Measurements from ENCODE around the gene SLC25A34.

Gene SLC25A34

GRCh38 chr1:15733218-15733725 lies 2.8 kb upstream of the SLC25A34 start:
- H3K36me3 ChIP-seq (ENCODE audit: insufficient read depth, low read length), result no peaks in the 10 kb centered on the region
- no peaks in the 10 kb centered on the region for H3K9me3 ChIP-seq (ENCODE audit: control insufficient read depth, insufficient read depth, low read length)
- H3K9ac ChIP-seq (ENCODE audit: low read depth, low read length), result no peak overlapping the region
- H3K4me1 ChIP-seq (ENCODE audit: insufficient read depth, low read length), result no peaks in the 10 kb centered on the region; the same call in 1 of the 2 replicates

GRCh38 chr1:15733726-15734226 lies 2.3 kb upstream of the SLC25A34 start:
- no peaks in the 10 kb centered on the region for H3K9me3 ChIP-seq (ENCODE audit: control insufficient read depth, insufficient read depth, low read length)
- H3K9ac ChIP-seq (ENCODE audit: low read depth, low read length), result no peak overlapping the region
- no peaks in the 10 kb centered on the region for H3K36me3 ChIP-seq (ENCODE audit: insufficient read depth, low read length)
- no peaks in the 10 kb centered on the region; the same call in 1 of the 2 replicates for H3K4me1 ChIP-seq (ENCODE audit: insufficient read depth, low read length)

GRCh38 chr1:15734296-15734695 lies 1.8 kb upstream of the SLC25A34 start:
- Histone ChIP-seq H3K4me1 (ENCODE audit: insufficient read depth, low read length) (no peaks in the 10 kb centered on the region; the same call in 1 of the 2 replicates), H3K9ac (ENCODE audit: low read depth, low read length) (no peak overlapping the region), H3K36me3 (ENCODE audit: insufficient read depth, low read length) (no peaks in the 10 kb centered on the region), H3K9me3 (ENCODE audit: control insufficient read depth, insufficient read depth, low read length) (no peaks in the 10 kb centered on the region)

- Histone ChIP-seq H3K9ac (ENCODE audit: low read depth, low read length) (no peak overlapping the region), H3K9me3 (ENCODE audit: control insufficient read depth, insufficient read depth, low read length) (no peaks in the 10 kb centered on the region), H3K36me3 (ENCODE audit: insufficient read depth, low read length) (no peaks in the 10 kb centered on the region), H3K4me1 (ENCODE audit: insufficient read depth, low read length) (no peaks in the 10 kb centered on the region; the same call in 1 of the 2 replicates)
Observed at GRCh38 chr1:15734901-15735300, 1.2 kb upstream of the SLC25A34 start.

- no peaks in the 10 kb centered on the region for H3K36me3 ChIP-seq (ENCODE audit: insufficient read depth, low read length)
- no peaks in the 10 kb centered on the region; the same call in 1 of the 2 replicates for H3K4me1 ChIP-seq (ENCODE audit: insufficient read depth, low read length)
- no peaks in the 10 kb centered on the region for H3K9me3 ChIP-seq (ENCODE audit: control insufficient read depth, insufficient read depth, low read length)
- H3K9ac ChIP-seq (ENCODE audit: low read depth, low read length), result no peak overlapping the region
Observed at GRCh38 chr1:15735304-15736037, 587 bp upstream of the SLC25A34 start.

GRCh38 chr1:15736892-15737261 lies 819 bp downstream of the SLC25A34 start:
- H3K9me3 ChIP-seq (ENCODE audit: control insufficient read depth, insufficient read depth, low read length), result no peaks in the 10 kb centered on the region
- no peak overlapping the region for H3K9ac ChIP-seq (ENCODE audit: low read depth, low read length)
- no peaks in the 10 kb centered on the region for H3K36me3 ChIP-seq (ENCODE audit: insufficient read depth, low read length)
- H3K4me1 ChIP-seq (ENCODE audit: insufficient read depth, low read length), result peaks cover 3% of the 10 kb centered on the region; the same call in 1 of the 2 replicates

- Histone ChIP-seq H3K9ac (ENCODE audit: low read depth, low read length) (no peak overlapping the region), H3K36me3 (ENCODE audit: insufficient read depth, low read length) (no peaks in the 10 kb centered on the region), H3K4me1 (ENCODE audit: insufficient read depth, low read length) (peaks cover 3% of the 10 kb centered on the region; the same call in 1 of the 2 replicates), H3K9me3 (ENCODE audit: control insufficient read depth, insufficient read depth, low read length) (no peaks in the 10 kb centered on the region)
Observed at GRCh38 chr1:15737324-15738319, 1.6 kb downstream of the SLC25A34 start.

GRCh38 chr1:15738416-15739113 lies 2.5 kb downstream of the SLC25A34 start:
- H3K36me3 ChIP-seq (ENCODE audit: insufficient read depth, low read length), result no peaks in the 10 kb centered on the region
- H3K9ac ChIP-seq (ENCODE audit: low read depth, low read length), result no peak overlapping the region
- H3K4me1 ChIP-seq (ENCODE audit: insufficient read depth, low read length), result peaks cover 3% of the 10 kb centered on the region; the same call in 1 of the 2 replicates
- H3K9me3 ChIP-seq (ENCODE audit: control insufficient read depth, insufficient read depth, low read length), result no peaks in the 10 kb centered on the region

GRCh38 chr1:15739259-15739658 lies 3.2 kb downstream of the SLC25A34 start:
- Histone ChIP-seq H3K9me3 (ENCODE audit: control insufficient read depth, insufficient read depth, low read length) (no peaks in the 10 kb centered on the region), H3K36me3 (ENCODE audit: insufficient read depth, low read length) (no peaks in the 10 kb centered on the region), H3K9ac (ENCODE audit: low read depth, low read length) (no peak overlapping the region), H3K4me1 (ENCODE audit: insufficient read depth, low read length) (peaks cover 3% of the 10 kb centered on the region; the same call in 1 of the 2 replicates)

GRCh38 chr1:15739745-15740144 lies 3.7 kb downstream of the SLC25A34 start:
- no peaks in the 10 kb centered on the region for H3K9me3 ChIP-seq (ENCODE audit: control insufficient read depth, insufficient read depth, low read length)
- H3K4me1 ChIP-seq (ENCODE audit: insufficient read depth, low read length), result peaks cover 3% of the 10 kb centered on the region; the same call in 1 of the 2 replicates
- H3K9ac ChIP-seq (ENCODE audit: low read depth, low read length), result no peak overlapping the region
- no peaks in the 10 kb centered on the region for H3K36me3 ChIP-seq (ENCODE audit: insufficient read depth, low read length)

- H3K4me1 ChIP-seq (ENCODE audit: insufficient read depth, low read length), result peaks cover 3% of the 10 kb centered on the region; the same call in 1 of the 2 replicates
- no peaks in the 10 kb centered on the region for H3K9me3 ChIP-seq (ENCODE audit: control insufficient read depth, insufficient read depth, low read length)
- H3K36me3 ChIP-seq (ENCODE audit: insufficient read depth, low read length), result no peaks in the 10 kb centered on the region
- no peak overlapping the region for H3K9ac ChIP-seq (ENCODE audit: low read depth, low read length)
Observed at GRCh38 chr1:15740924-15741850, 5.1 kb downstream of the SLC25A34 start.

- no peaks in the 10 kb centered on the region for H3K36me3 ChIP-seq (ENCODE audit: insufficient read depth, low read length)
- H3K4me1 ChIP-seq (ENCODE audit: insufficient read depth, low read length), result peaks cover 3% of the 10 kb centered on the region; the same call in 1 of the 2 replicates
- H3K9me3 ChIP-seq (ENCODE audit: control insufficient read depth, insufficient read depth, low read length), result no peaks in the 10 kb centered on the region
- H3K9ac ChIP-seq (ENCODE audit: low read depth, low read length), result peak within 1 kb of the TSS; percentile 38; the same call in 1 of the 2 replicates
Observed at GRCh38 chr1:15742339-15742801, 6.3 kb downstream of the SLC25A34 start, which contains the start of gene TMEM82. Gene TMEM82 (plus strand): TSS chr1:15742499. CDS start chr1:15742560, 61 bp downstream.

All from ES-I3 (cell line).